Gastroesophageal sphincter (tissue), 4 donors: ENCODE results near the gene NBAS. TPM values are rescaled to one million over a fixed set of nuclear protein-coding genes. Genes with fewer than 3 reads are reported as not detected.

Source experiments
- ATAC-seq: fragments of 150-250 bp; one replicate; pipeline ENCODE4 v1.9.1; 2016; ENCODE audit warnings: mild to moderate bottlenecking, moderate library complexity
- H3K27ac ChIP-seq, 4 donors: fragments of 200-600 bp; sonication (generic) in 3 of 4; 1 replicate in 3 of 4; 2 replicates in 1 of 4; pipeline ENCODE4 v1.5.1; 2016 to 2019
- H3K27me3 ChIP-seq: fragments of 200-600 bp; sonication (generic); one replicate; pipeline ENCODE4 v1.5.1; 2019
- H3K36me3 ChIP-seq, 2 donors: fragments of 200-600 bp; sonication (generic); one replicate each; pipeline ENCODE4 v1.5.1; 2019; ENCODE audit warnings: control low read depth in 1 of 2
- H3K4me1 ChIP-seq, 3 donors: fragments of 200-600 bp; sonication (generic); 1 replicate in 2 of 3; 2 replicates in 1 of 3; pipeline ENCODE4 v1.5.1; 2016 to 2019; ENCODE audit warnings: control low read depth in 2 of 3
- H3K4me3 ChIP-seq, 2 donors: fragments of 200-600 bp; sonication (generic); one replicate each; pipeline ENCODE4 v1.5.1; 2019; ENCODE audit warnings: mild to moderate bottlenecking in 1 of 2, moderate library complexity in 1 of 2
- H3K9me3 ChIP-seq, 3 donors: fragments of 200-600 bp; sonication (generic); one replicate each; pipeline ENCODE4 v1.5.1; 2017 to 2019; ENCODE audit warnings: control low read depth in 2 of 3
- EP300 ChIP-seq: sonication (generic); formaldehyde crosslinking; IDR thresholded peaks from one replicate; pipeline ENCODE4 v1.6.1; 2017; ENCODE audit warnings: antibody characterized with exemption, mild to moderate bottlenecking
- POLR2A ChIP-seq, 2 donors: fragments of 450-650 bp; IDR thresholded peaks; one replicate each; pipeline ENCODE4 v1.6.1; 2017; ENCODE audit warnings: antibody characterized with exemption in 2 of 2, mild to moderate bottlenecking in 2 of 2, moderate library complexity in 1 of 2
- POLR2AphosphoS5 ChIP-seq: sonication (generic); formaldehyde crosslinking; IDR thresholded peaks from one replicate; pipeline ENCODE4 v1.6.1; 2017; ENCODE audit warnings: antibody characterized with exemption
- WGBS, 2 donors: methylation state at CpG; one replicate each; pipeline ENCODE4 v1.1.5; 2018; ENCODE audit warnings: low coverage in 1 of 2; 5-methylcytosine and 5-hydroxymethylcytosine counted together
- total RNA-seq, 4 donors: library from RNA; depleted of rRNA; stranded (reverse); fragments of >200 nt; gene quantifications; one replicate each; pipeline ENCODE4 v1.1.0, GENCODE V29; 2016
- TF ChIP-seq, protein P1 (sequence below), 4 experiments: fragments of 200-600 bp in 2 of 4; fragments of 450-650 bp in 2 of 4; sonication (generic) in 1 of 4; IDR thresholded peaks; one replicate each; pipeline ENCODE4 v1.5.1; 2017 to 2019; ENCODE audit warnings: antibody characterized with exemption in 4 of 4, mild to moderate bottlenecking in 2 of 4, moderate library complexity in 2 of 4

The NBAS gene
- total RNA-seq, 4 donors from 2014 or later = 34.9 to 50.9 (median 40.4) TPM

DNA sequence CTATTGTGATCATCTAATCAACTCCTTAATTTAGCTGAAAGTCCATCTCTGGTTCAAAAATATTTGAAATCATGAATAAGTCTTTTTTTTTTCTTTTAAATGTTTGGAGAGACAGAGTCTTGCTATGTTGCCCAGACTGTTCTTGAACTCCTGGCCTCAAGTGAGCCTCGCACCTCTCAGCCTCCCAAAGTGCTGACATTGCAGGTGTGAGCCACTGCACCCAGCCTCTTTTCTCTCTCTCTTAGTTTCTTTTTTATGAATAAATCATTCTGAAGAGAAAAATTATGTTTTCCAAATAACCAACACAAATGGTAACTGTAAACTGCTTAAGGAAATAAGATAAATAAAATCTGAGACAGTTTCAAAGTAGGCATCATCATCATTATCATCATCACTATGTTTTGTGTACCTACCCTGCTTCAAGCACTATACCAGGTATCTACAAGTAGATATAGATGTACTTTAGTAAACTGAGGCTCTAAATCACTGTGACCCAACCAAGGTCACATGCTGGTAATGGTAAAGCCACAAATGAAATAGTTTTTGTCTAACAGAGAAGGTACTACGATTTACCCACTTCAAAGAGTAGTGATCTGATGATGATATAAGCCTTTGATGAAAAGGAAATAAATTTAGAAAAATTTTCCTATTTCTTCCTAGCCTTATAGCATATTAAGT is 5.0 kb upstream of the NBAS start:
- H3K9me3 ChIP-seq = no peaks in the 10 kb centered on the region
- H3K27ac ChIP-seq = no peak overlapping the region
- WGBS, 2 donors = 40 to 47% methylated on average over 2 of the region's 2 CpGs
- TF ChIP-seq, protein P1, sequence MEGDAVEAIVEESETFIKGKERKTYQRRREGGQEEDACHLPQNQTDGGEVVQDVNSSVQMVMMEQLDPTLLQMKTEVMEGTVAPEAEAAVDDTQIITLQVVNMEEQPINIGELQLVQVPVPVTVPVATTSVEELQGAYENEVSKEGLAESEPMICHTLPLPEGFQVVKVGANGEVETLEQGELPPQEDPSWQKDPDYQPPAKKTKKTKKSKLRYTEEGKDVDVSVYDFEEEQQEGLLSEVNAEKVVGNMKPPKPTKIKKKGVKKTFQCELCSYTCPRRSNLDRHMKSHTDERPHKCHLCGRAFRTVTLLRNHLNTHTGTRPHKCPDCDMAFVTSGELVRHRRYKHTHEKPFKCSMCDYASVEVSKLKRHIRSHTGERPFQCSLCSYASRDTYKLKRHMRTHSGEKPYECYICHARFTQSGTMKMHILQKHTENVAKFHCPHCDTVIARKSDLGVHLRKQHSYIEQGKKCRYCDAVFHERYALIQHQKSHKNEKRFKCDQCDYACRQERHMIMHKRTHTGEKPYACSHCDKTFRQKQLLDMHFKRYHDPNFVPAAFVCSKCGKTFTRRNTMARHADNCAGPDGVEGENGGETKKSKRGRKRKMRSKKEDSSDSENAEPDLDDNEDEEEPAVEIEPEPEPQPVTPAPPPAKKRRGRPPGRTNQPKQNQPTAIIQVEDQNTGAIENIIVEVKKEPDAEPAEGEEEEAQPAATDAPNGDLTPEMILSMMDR (IDR thresholded peaks at IDR 0.05) = no peak
- no peak for TF ChIP-seq EP300
- TF ChIP-seq POLR2AphosphoS5 = no peak
- TF ChIP-seq POLR2A (IDR thresholded peaks at IDR 0.05) = no peak
- no peaks in the 10 kb centered on the region for H3K27me3 ChIP-seq
- H3K36me3 ChIP-seq = no peaks in the 10 kb centered on the region
- H3K4me3 ChIP-seq = no peak overlapping the region
- H3K4me1 ChIP-seq = peaks cover 0 to 6% (median 0%) of the 10 kb centered on the region in 3 donors
- ATAC-seq = no peak

DNA sequence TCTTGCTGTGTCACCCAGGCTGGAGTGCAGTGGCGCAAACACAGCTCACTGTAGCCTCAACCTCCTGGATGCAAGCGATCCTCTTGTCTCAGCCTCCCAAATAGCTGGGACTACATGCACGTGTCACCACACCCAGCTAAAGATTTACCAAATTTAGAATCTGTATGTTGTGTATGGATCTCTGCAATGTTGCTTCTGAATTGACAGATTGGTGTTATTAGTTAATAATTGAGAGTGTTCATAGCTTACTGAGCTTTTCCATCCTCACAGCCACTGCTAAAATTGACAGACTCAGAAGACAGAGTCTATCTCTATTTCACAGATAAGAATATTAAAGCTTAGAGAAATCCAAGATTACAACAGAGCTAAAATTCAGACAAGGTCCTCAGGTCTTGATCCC is 4.3 kb upstream of the NBAS start:
- ATAC-seq = no peak
- TF ChIP-seq EP300 = no peak
- 74% methylated on average over 3 of the region's 3 CpGs; no CpG with 5 or more reads in 1 of the 2 donors for WGBS, 2 donors

DNA sequence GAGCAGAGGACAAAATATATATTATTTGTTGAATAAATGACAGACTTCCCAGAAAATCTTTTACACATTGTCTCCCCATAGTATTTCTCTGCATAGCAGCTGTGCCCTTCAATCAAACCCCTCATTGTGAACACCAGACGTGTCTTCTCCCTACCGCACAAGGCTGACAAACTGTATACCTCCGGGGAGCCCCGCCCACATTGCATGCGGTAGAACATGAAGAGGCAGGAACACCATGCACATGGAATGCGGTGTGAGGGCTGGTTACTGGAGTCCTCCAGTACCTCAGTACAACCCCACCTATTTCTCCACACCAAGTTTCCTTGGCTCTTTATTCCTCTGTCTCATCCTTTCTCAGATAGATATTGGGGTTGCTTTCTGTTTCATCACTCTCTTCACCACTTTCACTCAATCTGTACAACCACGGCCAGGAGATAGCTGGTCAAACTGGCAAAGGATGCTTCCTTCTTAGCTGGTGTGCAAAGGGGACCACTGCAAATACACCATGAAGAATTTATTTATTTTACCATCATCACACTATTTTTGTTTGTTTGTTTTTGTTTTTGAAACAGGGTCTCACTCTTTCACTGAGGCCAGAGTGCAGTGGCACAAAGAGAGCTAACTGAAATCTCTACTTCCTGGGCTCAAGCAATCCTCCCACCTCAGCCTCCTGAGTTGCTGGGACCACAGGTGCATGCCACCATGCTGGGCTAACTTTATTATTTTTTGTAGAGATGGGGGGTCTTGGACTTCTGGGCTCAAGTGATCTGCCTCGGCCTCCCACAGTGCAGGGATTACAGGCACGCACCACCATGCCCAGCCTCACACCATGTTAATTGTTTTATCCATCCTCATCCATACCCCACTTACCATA is 2.3 kb upstream of the NBAS start:
- 84 to 100% methylated on average over 2 to 9 of the region's 9 CpGs for WGBS, 2 donors
- Histone ChIP-seq H3K4me1 (peaks cover 7 to 26% (median 8%) of the 10 kb centered on the region in 3 donors), H3K27me3 (no peaks in the 10 kb centered on the region), H3K36me3 (no peaks in the 10 kb centered on the region), H3K27ac (no peak overlapping the region), H3K9me3 (no peaks in the 10 kb centered on the region), H3K4me3 (no peak overlapping the region)
- ATAC-seq = no peak
- TF ChIP-seq, protein P1 (IDR thresholded peaks at IDR 0.05) = no peak
- TF ChIP-seq POLR2A (IDR thresholded peaks at IDR 0.05) (no peak), POLR2AphosphoS5 (no peak), EP300 (no peak)

More for the DNA sequence above, 4.3 kb upstream of the NBAS start:
- Histone ChIP-seq H3K4me3 (no peak overlapping the region), H3K27me3 (no peaks in the 10 kb centered on the region), H3K4me1 (peaks cover 0 to 7% (median 0%) of the 10 kb centered on the region in 3 donors), H3K36me3 (no peaks in the 10 kb centered on the region), H3K27ac (no peak overlapping the region), H3K9me3 (no peaks in the 10 kb centered on the region)

DNA sequence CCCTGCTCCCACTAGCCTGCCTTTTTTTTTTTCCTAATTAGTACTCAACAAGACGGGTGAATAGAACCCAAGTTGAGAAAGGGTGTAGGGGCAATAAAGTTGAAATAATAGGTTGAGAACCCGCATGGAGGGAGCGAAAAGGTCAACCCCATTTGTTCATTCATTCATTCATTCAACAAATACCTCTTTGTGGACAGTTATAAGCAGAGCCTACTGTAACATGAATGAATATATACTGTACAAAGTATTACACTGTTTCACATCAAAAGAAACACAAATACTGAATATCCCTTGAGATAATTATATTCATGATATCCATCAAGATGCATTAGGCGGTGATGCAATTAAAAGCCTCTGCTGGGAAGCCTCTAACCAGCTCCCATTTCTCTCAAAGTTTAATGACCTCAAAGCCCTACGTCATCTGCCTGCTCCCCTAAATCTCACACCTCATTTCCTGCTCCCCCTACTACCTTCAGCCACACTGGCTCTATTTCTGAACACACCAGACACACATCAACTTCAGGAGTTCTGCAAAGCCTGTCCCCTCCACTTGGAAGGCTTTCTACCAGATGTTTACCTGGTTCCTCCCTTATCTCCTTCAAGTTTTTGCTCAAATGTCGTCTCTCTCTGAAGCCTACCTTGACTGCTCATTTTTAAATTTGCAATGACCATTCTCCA is 1.4 kb upstream of the NBAS start:
- Histone ChIP-seq H3K36me3 (no peaks in the 10 kb centered on the region), H3K4me3 (no peak overlapping the region), H3K9me3 (no peaks in the 10 kb centered on the region), H3K4me1 (peaks cover 7 to 28% (median 8%) of the 10 kb centered on the region in 3 donors), H3K27me3 (no peaks in the 10 kb centered on the region), H3K27ac (peak overlapping the region in 1 of 4 donors; percentile 82)
- TF ChIP-seq POLR2AphosphoS5 (no peak), POLR2A (IDR thresholded peaks at IDR 0.05) (no peak)
- ATAC-seq = no peak
- WGBS, 2 donors = 58 to 74% methylated on average over 3 to 6 of the region's 6 CpGs

DNA sequence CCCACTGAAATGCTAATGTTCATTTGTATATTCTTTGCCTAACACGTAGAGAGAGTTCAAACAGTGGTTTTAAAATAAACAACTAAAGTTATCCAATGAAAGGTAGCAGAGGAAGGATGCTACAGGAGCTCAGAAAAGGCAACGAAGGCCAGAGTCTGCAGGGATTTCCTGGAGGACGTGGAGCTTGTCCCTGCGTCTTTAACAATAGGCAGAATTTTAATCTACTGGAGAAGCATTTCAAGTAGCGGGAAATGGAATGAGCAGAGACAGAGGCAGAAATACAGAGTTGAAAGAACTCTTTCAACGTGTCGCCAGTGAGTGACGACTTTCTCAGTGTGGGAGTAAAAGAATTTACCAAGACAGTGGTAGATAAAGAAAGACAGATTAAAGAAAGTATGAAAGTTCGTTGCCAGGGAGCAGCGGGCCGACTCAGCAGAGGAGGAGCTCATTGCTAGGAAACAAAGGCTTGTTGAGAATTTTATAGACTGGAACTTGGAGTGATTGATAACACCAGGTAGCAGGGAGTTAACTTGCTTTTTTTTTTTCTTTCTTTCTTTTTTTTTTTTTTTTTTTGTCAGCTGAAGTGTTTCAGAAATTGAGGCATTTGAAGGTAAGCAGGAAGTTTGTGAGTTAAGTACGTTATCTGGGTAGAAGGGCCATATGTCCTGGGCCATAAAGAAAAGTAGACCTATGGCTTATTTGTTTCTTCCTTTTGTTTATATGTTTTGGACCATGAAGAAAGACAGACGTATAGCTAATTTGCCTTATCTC is 625 bp upstream of the NBAS start:
- WGBS, 2 donors = 3 to 5% methylated on average over 9 to 13 of the region's 13 CpGs
- ATAC-seq = peak; percentile 59

More for the DNA sequence above, 625 bp upstream of the NBAS start:
- Histone ChIP-seq H3K36me3 (no peaks in the 10 kb centered on the region), H3K27ac (peak overlapping the region; percentile 4 to 87 (median 74)), H3K4me3 (peak overlapping the region; percentile 70 to 79), H3K4me1 (peaks cover 7 to 28% (median 8%) of the 10 kb centered on the region in 3 donors), H3K27me3 (no peaks in the 10 kb centered on the region), H3K9me3 (no peaks in the 10 kb centered on the region)
- no peak for TF ChIP-seq POLR2A (IDR thresholded peaks at IDR 0.05)
- TF ChIP-seq, protein P1 (IDR thresholded peaks at IDR 0.05) = no peak
- no peak for TF ChIP-seq POLR2AphosphoS5
- TF ChIP-seq EP300 = no peak
